CD4-positive, CD25-positive, alpha-beta regulatory T cell (primary cell): ENCODE data around the gene ARHGAP5. TPM values are rescaled to one million over a fixed set of nuclear protein-coding genes. Genes with fewer than 3 reads are reported as not detected.
A peak's percentile ranks its signal among the peaks of the same experiment; 100 is the strongest.

Experiments used
- ATAC-seq, 2 donors: fragments of 150-1000 bp; cut with Tn5 transposase; one replicate each; pipeline ENCODE4 v1.10.0; 2021; ENCODE audit warnings: low read depth in 2 of 2, moderate number of reproducible peaks in 2 of 2, moderate library complexity in 1 of 2
- DNase-seq, 3 donors: peaks; one replicate each; pipeline versions ENCODE4 v3.0.0 to v3.0.0-alpha.2; 2012 to 2022; ENCODE audit warnings: mixed read lengths in 1 of 3
- H3K27ac ChIP-seq: one replicate; pipeline ENCODE4 v1.7.0; 2013; ENCODE audit warnings: mild to moderate bottlenecking, low read length; ENCODE audit not compliant: insufficient read depth, poor library complexity, severe bottlenecking
- H3K27me3 ChIP-seq: one replicate; pipeline ENCODE4 v1.7.0; 2013; ENCODE audit warnings: low read length; ENCODE audit not compliant: control insufficient read depth, insufficient read depth
- H3K36me3 ChIP-seq: one replicate; pipeline ENCODE4 v1.7.0; 2013; ENCODE audit warnings: mild to moderate bottlenecking, low read length, moderate library complexity; ENCODE audit not compliant: control insufficient read depth, insufficient read depth
- H3K4me1 ChIP-seq: 2 replicates; pipeline ENCODE4 v1.7.0; 2013; ENCODE audit warnings: mild to moderate bottlenecking, low read length; ENCODE audit not compliant: insufficient read depth, control insufficient read depth, poor library complexity, severe bottlenecking
- H3K4me3 ChIP-seq: one replicate; pipeline ENCODE4 v1.7.0; 2013; ENCODE audit warnings: low read depth, mild to moderate bottlenecking, low read length, moderate library complexity
- H3K9me3 ChIP-seq, 2 experiments: 1 replicate in 1 of 2; 2 replicates in 1 of 2; pipeline ENCODE4 v1.7.0; 2013; ENCODE audit warnings: low read length in 2 of 2, mild to moderate bottlenecking in 1 of 2, moderate library complexity in 1 of 2; ENCODE audit not compliant: control insufficient read depth in 2 of 2
- H3K27ac Mint-ChIP-seq, 3 donors: one replicate each; pipeline ENCODE4 v1.8.0; 2020 to 2022; ENCODE audit warnings: mild to moderate bottlenecking in 3 of 3, mixed read lengths in 3 of 3, moderate library complexity in 2 of 3
- H3K27me3 Mint-ChIP-seq: one replicate; pipeline ENCODE4 v1.8.0; 2022; ENCODE audit warnings: mild to moderate bottlenecking, mixed read lengths
- H3K36me3 Mint-ChIP-seq: one replicate; pipeline ENCODE4 v1.8.0; 2020; ENCODE audit warnings: mixed read lengths
- H3K4me1 Mint-ChIP-seq, 4 donors: one replicate each; pipeline ENCODE4 v1.8.0; 2020 to 2022; ENCODE audit warnings: mixed read lengths in 4 of 4, mild to moderate bottlenecking in 1 of 4
- H3K4me3 Mint-ChIP-seq, 4 donors: one replicate each; pipeline ENCODE4 v1.8.0; 2020 to 2022; ENCODE audit warnings: mild to moderate bottlenecking in 4 of 4, mixed read lengths in 4 of 4, moderate library complexity in 3 of 4
- H3K9me3 Mint-ChIP-seq, 7 donors: one replicate each; pipeline ENCODE4 v1.8.0; 2020 to 2022; ENCODE audit warnings: mixed read lengths in 7 of 7, mild to moderate bottlenecking in 3 of 7, moderate library complexity in 2 of 7
- polyA plus RNA-seq, 4 donors: library from polyadenylated mRNA; unstranded; fragments of 300-500 nt; fragmentation: Illumina TruSeq; gene quantifications; one replicate each; pipeline ENCODE4 v1.2.3, GENCODE V29; 2021
- total RNA-seq: library from RNA; stranded (reverse); gene quantifications from one replicate; pipeline ENCODE4 v1.2.3, GENCODE V29; 2022

The ARHGAP5 gene
- total and polyA plus RNA-seq, 5 donors from 2014 or later, result 25.2 to 38.4 (median 32.1) TPM

DNA sequence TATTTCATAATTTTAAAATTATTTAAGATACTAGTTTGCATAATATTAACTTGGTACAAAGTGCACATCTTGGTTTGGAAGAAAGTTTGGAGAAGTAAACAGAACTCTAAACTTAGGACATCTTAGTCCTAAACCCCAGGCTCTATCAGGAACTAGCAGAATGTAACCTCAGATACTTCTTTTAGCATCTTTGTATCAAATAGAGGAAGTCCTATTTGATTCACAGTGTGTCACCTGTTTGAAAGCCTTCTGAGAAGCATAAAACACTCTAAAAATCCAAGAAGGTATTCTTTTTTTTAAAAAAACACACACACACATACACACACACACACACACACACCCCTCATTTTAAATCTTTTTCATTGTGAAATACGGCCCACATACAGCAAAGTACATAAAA lies 112.7 kb downstream of the ARHGAP5 start:
- no peak overlapping the region for H3K27ac ChIP-seq
- ATAC-seq (no peak), DNase-seq (no peak)
- H3K27me3 ChIP-seq, result peaks cover 8% of the 10 kb centered on the region
- H3K36me3 ChIP-seq, result no peaks in the 10 kb centered on the region
- H3K4me3 ChIP-seq, result no peak overlapping the region
- no peak overlapping the region for H3K4me3 Mint-ChIP-seq
- H3K9me3 ChIP-seq, result peaks cover 8 to 10% of the 10 kb centered on the region in 2 experiments
- H3K4me1 ChIP-seq, result no peaks in the 10 kb centered on the region
- no peaks in the 10 kb centered on the region for H3K36me3 Mint-ChIP-seq
- peaks cover 0 to 7% (median 6%) of the 10 kb centered on the region in 4 donors for H3K4me1 Mint-ChIP-seq
- H3K27me3 Mint-ChIP-seq, result peaks cover 9% of the 10 kb centered on the region
- peaks cover 0 to 7% (median 4%) of the 10 kb centered on the region in 7 donors for H3K9me3 Mint-ChIP-seq
- H3K27ac Mint-ChIP-seq, result no peak overlapping the region

DNA sequence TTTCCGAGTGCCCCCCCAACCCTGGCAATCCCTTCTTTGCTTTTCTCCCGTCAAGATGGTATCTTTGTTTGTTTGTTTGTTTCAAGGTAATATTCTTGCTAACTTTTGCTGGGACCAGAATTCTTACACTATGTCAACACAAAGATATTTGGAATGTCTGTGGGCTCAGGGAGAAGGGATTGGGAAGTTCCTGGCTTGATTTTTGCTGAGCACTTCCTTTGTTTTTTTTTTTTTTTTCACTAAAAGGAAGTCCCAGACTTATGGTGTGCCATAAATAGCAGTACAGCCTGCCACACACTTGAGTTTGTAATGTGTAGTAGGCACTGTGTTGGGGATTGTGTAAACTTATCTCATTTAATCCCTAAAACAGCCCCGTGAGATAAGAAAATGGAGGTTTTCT lies 113.6 kb downstream of the ARHGAP5 start:
- H3K9me3 Mint-ChIP-seq, result peaks cover 0 to 5% (median 2%) of the 10 kb centered on the region in 7 donors
- Histone ChIP-seq H3K27ac (no peak overlapping the region), H3K4me1 (no peaks in the 10 kb centered on the region), H3K9me3 (peaks cover 0 to under 1% of the 10 kb centered on the region in 2 experiments), H3K27me3 (peaks cover 2% of the 10 kb centered on the region), H3K4me3 (no peak overlapping the region), H3K36me3 (no peaks in the 10 kb centered on the region)
- no peak for DNase-seq
- H3K27ac Mint-ChIP-seq, result no peak overlapping the region
- peaks cover 14% of the 10 kb centered on the region for H3K27me3 Mint-ChIP-seq
- no peak overlapping the region for H3K4me3 Mint-ChIP-seq
- ATAC-seq, result no peak
- peaks cover 0 to 7% (median 6%) of the 10 kb centered on the region in 4 donors for H3K4me1 Mint-ChIP-seq
- H3K36me3 Mint-ChIP-seq, result no peaks in the 10 kb centered on the region

- Mint-ChIP-seq H3K27ac (no peak overlapping the region), H3K36me3 (no peaks in the 10 kb centered on the region), H3K4me3 (peak overlapping the region in 1 of 4 donors; percentile 28), H3K9me3 (peaks cover 0 to 2% (median 0%) of the 10 kb centered on the region in 7 donors), H3K27me3 (peaks cover 22% of the 10 kb centered on the region), H3K4me1 (no peaks in the 10 kb centered on the region)
- ATAC-seq, result no peak
- Histone ChIP-seq H3K4me3 (no peak overlapping the region), H3K27ac (no peak overlapping the region), H3K36me3 (no peaks in the 10 kb centered on the region), H3K9me3 (no peaks in the 10 kb centered on the region), H3K4me1 (no peaks in the 10 kb centered on the region), H3K27me3 (peaks cover 4% of the 10 kb centered on the region)
- DNase-seq, result no peak
Observed at GRCh38 chr14:32192712-32193373, 115.7 kb downstream of the ARHGAP5 start.

DNA sequence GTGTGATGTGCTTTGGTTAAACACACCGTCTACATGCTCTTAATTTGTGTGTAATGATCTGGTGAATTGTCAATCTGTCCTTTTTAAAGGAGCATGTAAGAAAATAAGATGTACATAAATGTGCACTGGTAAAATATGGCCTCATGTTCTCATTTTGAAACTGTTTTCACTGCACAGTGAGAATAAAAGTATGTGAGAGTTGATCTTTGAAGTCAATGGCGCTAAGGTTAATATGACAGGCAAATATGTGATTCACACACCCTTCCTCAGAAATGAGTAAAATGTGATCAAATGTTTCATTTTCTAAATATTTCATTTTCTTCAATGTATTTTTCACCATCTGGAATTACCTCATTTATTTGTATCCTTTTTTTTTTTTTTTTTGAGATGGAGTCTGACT lies 116.4 kb downstream of the ARHGAP5 start:
- Histone ChIP-seq H3K4me3 (no peak overlapping the region), H3K27me3 (peaks cover 4% of the 10 kb centered on the region), H3K27ac (no peak overlapping the region), H3K9me3 (no peaks in the 10 kb centered on the region), H3K4me1 (no peaks in the 10 kb centered on the region), H3K36me3 (no peaks in the 10 kb centered on the region)
- Mint-ChIP-seq H3K27me3 (peaks cover 23% of the 10 kb centered on the region), H3K4me1 (no peaks in the 10 kb centered on the region), H3K9me3 (peaks cover 0 to 2% (median 0%) of the 10 kb centered on the region in 7 donors), H3K4me3 (no peak overlapping the region), H3K36me3 (no peaks in the 10 kb centered on the region), H3K27ac (no peak overlapping the region)
- ATAC-seq (no peak), DNase-seq (no peak)

DNA sequence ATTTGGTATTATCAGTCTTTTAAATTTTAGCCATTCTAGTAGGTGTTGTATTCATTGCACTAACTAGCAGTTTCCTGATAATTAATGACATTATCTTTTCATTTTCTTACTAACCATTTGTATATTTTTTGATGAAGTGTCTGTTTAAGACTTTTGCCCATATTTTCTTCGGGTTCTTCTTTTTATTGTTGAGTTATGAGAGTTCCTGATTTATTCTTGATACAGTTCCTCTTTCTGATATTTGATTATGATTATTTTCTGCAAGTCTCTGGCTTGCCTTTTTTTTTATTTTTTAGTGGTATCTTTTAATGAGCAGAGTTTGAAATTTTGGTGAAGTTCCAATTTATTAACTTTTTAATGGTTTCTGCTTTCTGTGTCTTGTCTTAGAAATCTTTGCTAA lies 118.5 kb downstream of the ARHGAP5 start:
- H3K4me1 Mint-ChIP-seq, result peaks cover 0 to 7% (median under 1%) of the 10 kb centered on the region in 4 donors
- no peak overlapping the region for H3K27ac Mint-ChIP-seq
- ATAC-seq (no peak), DNase-seq (no peak)
- H3K36me3 Mint-ChIP-seq, result no peaks in the 10 kb centered on the region
- H3K27ac ChIP-seq, result no peak overlapping the region
- H3K27me3 ChIP-seq, result peaks cover 4% of the 10 kb centered on the region
- no peaks in the 10 kb centered on the region for H3K36me3 ChIP-seq
- peaks cover 30% of the 10 kb centered on the region for H3K27me3 Mint-ChIP-seq
- no peak overlapping the region for H3K4me3 ChIP-seq
- peaks cover 3% of the 10 kb centered on the region for H3K4me1 ChIP-seq
- H3K4me3 Mint-ChIP-seq, result no peak overlapping the region
- no peaks in the 10 kb centered on the region for H3K9me3 ChIP-seq
- no peaks in the 10 kb centered on the region for H3K9me3 Mint-ChIP-seq

DNA sequence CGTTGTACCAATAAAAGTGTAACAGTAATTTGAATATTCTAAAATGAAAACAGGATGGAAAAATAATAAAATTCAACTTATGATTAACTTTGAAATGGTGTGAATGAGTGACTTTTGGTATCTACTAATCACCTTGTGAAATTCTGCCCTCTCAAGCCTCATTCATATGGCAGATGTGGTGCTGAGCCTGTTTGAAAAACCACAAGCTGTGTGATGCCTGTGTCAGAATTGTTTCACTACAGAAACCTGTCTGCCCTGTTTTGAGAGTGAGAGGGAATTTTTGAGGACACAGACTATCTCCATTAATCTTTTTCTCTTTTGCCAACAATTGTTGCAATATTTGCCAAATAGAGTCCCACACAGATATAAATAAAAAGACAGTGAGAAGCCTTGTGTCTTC lies 120.8 kb downstream of the ARHGAP5 start:
- Histone ChIP-seq H3K9me3 (no peaks in the 10 kb centered on the region), H3K27me3 (peaks cover 2% of the 10 kb centered on the region), H3K4me3 (no peak overlapping the region), H3K27ac (no peak overlapping the region), H3K4me1 (peaks cover 26% of the 10 kb centered on the region), H3K36me3 (no peaks in the 10 kb centered on the region)
- Mint-ChIP-seq H3K4me3 (peak overlapping the region in 1 of 4 donors; percentile 18), H3K36me3 (no peaks in the 10 kb centered on the region), H3K4me1 (peaks cover 1 to 24% (median 12%) of the 10 kb centered on the region in 4 donors), H3K27me3 (peaks cover 46% of the 10 kb centered on the region), H3K27ac (no peak overlapping the region), H3K9me3 (peaks cover 0 to 1% (median 0%) of the 10 kb centered on the region in 7 donors)
- no peak for ATAC-seq
- no peak for DNase-seq

DNA sequence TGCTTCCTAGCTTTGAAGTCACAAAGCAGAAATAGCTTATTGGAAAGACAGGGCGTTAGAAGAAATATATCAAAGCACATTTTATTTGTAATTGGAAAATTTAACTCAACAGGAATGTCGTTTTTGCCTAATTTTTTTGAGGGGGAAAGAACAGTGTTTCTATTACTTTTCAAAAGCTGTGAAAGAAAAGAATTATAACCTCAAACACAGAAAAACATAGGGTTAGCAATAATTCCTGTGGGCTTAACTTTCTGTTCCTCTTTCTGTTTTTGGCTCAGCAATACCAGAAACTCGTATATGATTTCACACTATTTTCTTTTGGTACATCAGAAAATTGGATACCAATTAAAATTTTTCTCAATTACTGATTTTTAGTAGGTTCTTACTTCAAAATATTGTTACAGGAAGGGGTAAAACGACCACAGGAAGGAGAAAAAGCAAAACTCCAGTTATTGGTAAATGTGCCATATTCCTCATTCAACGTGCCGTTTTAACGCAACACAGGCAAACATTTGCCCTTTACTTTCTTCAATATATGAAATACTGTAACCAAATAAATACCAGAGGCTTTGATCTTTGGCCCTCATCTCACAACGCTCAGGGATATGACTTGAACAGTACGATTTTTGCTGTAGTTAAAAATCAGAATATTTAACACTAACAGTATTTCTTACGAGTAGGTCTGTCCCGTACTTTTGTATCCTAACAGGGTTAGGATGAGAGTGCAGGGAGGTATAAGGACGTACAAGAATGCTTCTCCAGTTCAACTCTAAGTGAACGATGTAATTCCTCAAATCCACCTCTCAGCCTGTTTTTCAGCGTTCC lies 123.5 kb downstream of the ARHGAP5 start:
- no peak for ATAC-seq

More for the DNA sequence above, 123.5 kb downstream of the ARHGAP5 start:
- peak in 1 of 3 donors; percentile 4 for DNase-seq
- Mint-ChIP-seq H3K36me3 (no peaks in the 10 kb centered on the region), H3K27me3 (peaks cover 48% of the 10 kb centered on the region), H3K27ac (peak overlapping the region in 2 of 3 donors; percentile 98 to 99), H3K9me3 (peaks cover 0 to 3% (median 0%) of the 10 kb centered on the region in 7 donors), H3K4me1 (peaks cover 5 to 33% (median 23%) of the 10 kb centered on the region in 4 donors), H3K4me3 (peak overlapping the region; percentile 83 to 98 (median 94))
- peaks cover 37% of the 10 kb centered on the region for H3K4me1 ChIP-seq
- no peaks in the 10 kb centered on the region for H3K9me3 ChIP-seq
- H3K27ac ChIP-seq, result peak overlapping the region; percentile 85
- H3K36me3 ChIP-seq, result no peaks in the 10 kb centered on the region
- peak overlapping the region; percentile 88 for H3K4me3 ChIP-seq
- peaks cover 2% of the 10 kb centered on the region for H3K27me3 ChIP-seq
